Body of pancreas (tissue), 4 donors: Measurements from ENCODE around the gene MAP4K2. TPM values are rescaled to one million over a fixed set of nuclear protein-coding genes. Genes with fewer than 3 reads are reported as not detected.

Experiments used
- ATAC-seq: fragments of 150-250 bp; one replicate; pipeline ENCODE4 v1.9.1; 2016
- DNase-seq, 4 donors: peaks; one replicate each; pipeline ENCODE4 v3.0.0-alpha.2; 2019
- H3K27ac ChIP-seq, 4 donors: fragments of 200-600 bp; sonication (generic); 1 replicate in 3 of 4; 2 replicates in 1 of 4; pipeline versions ENCODE4 v1.5.1 to v1.6.1; 2016 to 2019; ENCODE audit warnings: mild to moderate bottlenecking in 1 of 4, mixed read lengths in 1 of 4, moderate library complexity in 1 of 4
- H3K27me3 ChIP-seq, 2 donors: fragments of 200-600 bp; sonication (generic); one replicate each; pipeline ENCODE4 v1.6.0; 2016; ENCODE audit warnings: mild to moderate bottlenecking in 1 of 2
- H3K36me3 ChIP-seq, 2 donors: fragments of 200-600 bp; sonication (generic); replicated peaks in 1 of 2; 2 replicates each; pipeline ENCODE4 v1.5.1; 2016; ENCODE audit warnings: low read depth in 2 of 2; ENCODE audit not compliant: insufficient read depth in 1 of 2
- H3K4me1 ChIP-seq: fragments of 200-600 bp; sonication (generic); one replicate; pipeline ENCODE4 v1.6.0; 2016
- H3K4me3 ChIP-seq, 2 donors: fragments of 200-600 bp; sonication (generic); 1 replicate in 1 of 2; 2 replicates in 1 of 2; pipeline ENCODE4 v1.5.1; 2016 to 2019
- H3K9me3 ChIP-seq, 3 donors: fragments of 200-600 bp; sonication (generic); 1 replicate in 2 of 3; 2 replicates in 1 of 3; pipeline ENCODE4 v1.5.1; 2016
- CTCF ChIP-seq, 7 experiments: fragments of 450-650 bp in 4 of 7; fragments of 200-600 bp in 3 of 7; sonication (generic) in 3 of 7; IDR thresholded peaks; one replicate each; pipeline ENCODE4 v1.5.1; 2016 to 2019; ENCODE audit warnings: antibody characterized with exemption in 7 of 7
- POLR2A ChIP-seq, 3 donors: fragments of 450-650 bp; IDR thresholded peaks; one replicate each; pipeline ENCODE4 v1.6.1; 2016; ENCODE audit warnings: antibody characterized with exemption in 3 of 3, mild to moderate bottlenecking in 2 of 3
- WGBS, 2 donors: methylation state at CpG; one replicate each; pipeline ENCODE4 v1.1.5; 2017; 5-methylcytosine and 5-hydroxymethylcytosine counted together
- intact Hi-C: fragments of 100-400 bp; cut with DNase I; formaldehyde crosslinking; loops from one replicate; pipeline ENCODE4 v1.15.1; 2023
- total RNA-seq, 2 donors: library from RNA; depleted of rRNA; stranded (reverse); fragments of >200 nt; gene quantifications; one replicate each; pipeline ENCODE4 v1.1.0, GENCODE V29; 2016

The MAP4K2 gene
- total RNA-seq, 2 donors from 2014 or later: 10.4 to 18.1 TPM

- Histone ChIP-seq H3K27ac (no peak overlapping the region), H3K36me3 (no peaks in the 10 kb centered on the region), H3K4me1 (peaks cover 2% of the 10 kb centered on the region), H3K9me3 (no peaks in the 10 kb centered on the region), H3K27me3 (no peaks in the 10 kb centered on the region), H3K4me3 (no peak overlapping the region)
- no peak for TF ChIP-seq POLR2A (IDR thresholded peaks at IDR 0.05)
- TF ChIP-seq CTCF (IDR thresholded peaks at IDR 0.05): no peak
- 85 to 87% methylated on average over 7 to 13 of the region's 15 CpGs for WGBS, 2 donors
- ATAC-seq: no peak
- DNase-seq: no peak
- intact Hi-C loops: no loop called here
Observed at GRCh38 chr11:64758330-64759079, 44.5 kb downstream of the MAP4K2 start.

- DNase-seq (no peak), ATAC-seq (no peak)
- Histone ChIP-seq H3K27ac (no peak overlapping the region), H3K9me3 (no peaks in the 10 kb centered on the region), H3K36me3 (no peaks in the 10 kb centered on the region), H3K27me3 (no peaks in the 10 kb centered on the region), H3K4me1 (no peaks in the 10 kb centered on the region), H3K4me3 (no peak overlapping the region)
- TF ChIP-seq CTCF (IDR thresholded peaks at IDR 0.05) (no peak), POLR2A (IDR thresholded peaks at IDR 0.05) (no peak)
- WGBS, 2 donors: 81% methylated on average over 18 of the region's 19 CpGs; no CpG with 5 or more reads in 1 of the 2 donors
- intact Hi-C loops: no loop called here
Observed at GRCh38 chr11:64757549-64758329, 45.3 kb downstream of the MAP4K2 start.

GRCh38 chr11:64755681-64756361 is 47.2 kb downstream of the MAP4K2 start:
- Histone ChIP-seq H3K9me3 (no peaks in the 10 kb centered on the region), H3K27ac (no peak overlapping the region), H3K4me3 (no peak overlapping the region), H3K4me1 (no peaks in the 10 kb centered on the region), H3K36me3 (no peaks in the 10 kb centered on the region), H3K27me3 (no peaks in the 10 kb centered on the region)
- no peak for ATAC-seq
- peak in 1 of 4 donors; percentile 2 for DNase-seq
- no peak for TF ChIP-seq POLR2A (IDR thresholded peaks at IDR 0.05)
- no peak for TF ChIP-seq CTCF (IDR thresholded peaks at IDR 0.05)
- WGBS, 2 donors: 83 to 84% methylated on average over 13 of the region's 13 CpGs
- intact Hi-C loops: no loop called here

GRCh38 chr11:64754919-64755662 is 47.9 kb downstream of the MAP4K2 start:
- 83 to 87% methylated on average over 12 to 21 of the region's 21 CpGs for WGBS, 2 donors
- H3K9me3 ChIP-seq: no peaks in the 10 kb centered on the region
- ATAC-seq (no peak), DNase-seq (no peak)
- TF ChIP-seq POLR2A (IDR thresholded peaks at IDR 0.05): no peak
- no peak for TF ChIP-seq CTCF (IDR thresholded peaks at IDR 0.05)
- no peak overlapping the region for H3K4me3 ChIP-seq
- intact Hi-C loops: no loop called here
- H3K27me3 ChIP-seq: no peaks in the 10 kb centered on the region
- H3K27ac ChIP-seq: no peak overlapping the region
- H3K36me3 ChIP-seq: no peaks in the 10 kb centered on the region
- no peaks in the 10 kb centered on the region for H3K4me1 ChIP-seq
